Ishikawa (cell line): ENCODE measurements around the gene ABHD4.

Experiments
- EP300 ChIP-seq: IDR thresholded peaks from 2 replicates; pipeline ENCODE4 v1.6.1; 2012; ENCODE audit warnings: borderline replicate concordance
- TAF1 ChIP-seq: IDR thresholded peaks from 2 replicates; pipeline ENCODE4 v1.6.1; 2012; ENCODE audit warnings: low read depth, mild to moderate bottlenecking
- YY1 ChIP-seq: IDR thresholded peaks from 2 replicates; pipeline ENCODE4 v1.6.1; 2012; ENCODE audit warnings: low read depth

DNA sequence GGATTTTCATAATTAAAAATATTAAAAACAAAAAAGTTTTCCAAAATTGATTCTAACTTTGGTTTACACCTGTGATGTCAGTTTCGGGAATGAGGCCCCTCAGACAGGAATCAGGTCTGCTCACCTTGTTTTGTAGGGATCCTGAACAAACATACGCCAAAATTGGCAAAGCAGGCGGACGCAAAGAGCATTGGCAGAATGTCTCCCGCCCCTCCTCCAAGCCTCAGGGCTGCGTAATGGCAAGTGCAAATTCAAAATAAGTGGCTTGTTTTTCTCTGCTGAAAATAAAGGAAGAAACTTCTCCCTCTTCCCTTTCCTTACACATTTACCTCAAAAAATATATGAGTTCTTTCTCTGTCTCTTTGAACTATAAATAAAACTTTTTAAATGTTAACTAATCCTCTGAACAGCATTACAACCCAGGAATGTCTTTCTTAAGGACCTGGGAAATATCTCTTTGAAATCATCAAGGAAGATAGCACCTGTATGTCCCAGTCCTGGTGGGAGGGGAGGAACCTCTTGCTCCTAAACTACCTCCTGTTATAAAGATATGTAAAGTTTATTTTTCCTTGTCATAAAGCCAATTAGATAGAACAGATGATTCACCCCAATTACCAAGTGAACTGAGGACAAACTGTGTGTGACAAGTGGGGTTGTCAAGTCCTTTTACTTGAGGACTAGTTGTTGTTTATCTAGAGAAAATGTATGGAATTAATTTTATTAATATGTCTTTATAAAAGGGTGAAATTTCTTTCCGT is 29.6 kb downstream of the ABHD4 start:
- TF ChIP-seq EP300 (no peak), YY1 (no peak), TAF1 (no peak)
